Skin of body (tissue), 2 donors: ENCODE data around the gene ST3GAL4. TPM values are rescaled to one million over a fixed set of nuclear protein-coding genes. Genes with fewer than 3 reads are reported as not detected.
A peak's percentile ranks its signal among the peaks of the same experiment; 100 is the strongest.

ENCODE experiments used
- DNase-seq: peaks from one replicate; lab custom pipeline; 2025; lab: John Stamatoyannopoulos, UW
- total RNA-seq: library from RNA; depleted of rRNA; stranded (reverse); fragments of >200 nt; gene quantifications from one replicate; pipeline ENCODE4 v1.2.3, GENCODE V29; 2014

ST3GAL4 gene
- total RNA-seq, 1 donor from 2014 or later, result 34.3 TPM

DNA sequence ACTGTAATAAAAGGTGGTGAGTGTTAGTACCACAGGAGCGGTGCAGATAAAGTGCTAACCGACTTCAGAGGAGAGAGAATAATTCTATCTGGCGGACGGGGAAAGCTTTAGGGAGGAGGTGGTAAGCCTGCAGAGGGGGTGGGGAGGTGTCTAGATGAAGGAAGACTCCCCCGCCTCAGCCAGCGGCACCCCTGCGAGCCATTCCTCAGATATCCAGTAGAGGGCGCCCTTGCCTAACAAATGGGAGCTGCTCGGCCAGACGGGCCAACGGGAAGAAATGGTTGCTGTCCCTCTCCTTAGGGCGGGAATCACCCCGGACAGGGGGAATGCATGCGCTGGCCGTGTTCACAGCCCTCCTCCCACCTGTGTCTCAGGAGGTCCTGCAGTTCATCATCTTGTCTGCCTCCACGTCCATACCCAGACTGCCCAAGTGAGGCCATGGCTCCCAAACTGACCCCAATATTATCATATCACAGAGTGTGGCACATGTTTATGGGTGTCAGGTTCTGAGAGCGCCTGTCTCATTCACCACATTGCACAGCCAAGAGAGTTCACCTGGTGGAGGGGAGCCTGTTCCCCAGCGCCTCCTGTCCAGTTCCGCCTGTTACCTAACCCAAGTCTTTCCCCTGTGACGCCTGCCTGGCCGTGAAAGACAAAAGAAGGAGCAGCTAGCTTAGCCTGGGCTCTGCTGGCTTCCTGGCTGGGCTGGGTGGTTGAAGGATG lies 85.5 kb downstream of the ST3GAL4 start:
- DNase-seq, result peak; percentile 61

DNA sequence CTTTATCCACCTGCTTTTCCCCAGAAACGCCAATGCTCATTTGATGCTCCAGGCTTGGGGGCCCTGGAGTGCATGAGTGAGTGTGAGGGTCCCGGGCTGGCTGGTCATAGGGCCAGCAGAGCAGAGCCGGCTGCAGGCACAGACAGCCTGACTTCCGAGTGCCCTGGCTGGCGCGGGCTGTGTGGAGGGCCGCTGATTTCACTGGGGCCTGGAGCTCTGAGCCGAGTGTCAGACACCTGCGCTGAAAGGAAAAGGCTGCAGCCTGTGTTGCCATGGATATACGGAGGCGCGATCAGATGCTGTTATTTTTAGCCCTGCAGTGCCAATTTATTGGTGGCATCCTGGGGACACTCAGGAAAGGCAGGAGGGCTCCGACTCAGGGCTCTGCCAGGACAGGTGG lies 87.6 kb downstream of the ST3GAL4 start:
- DNase-seq, result no peak

DNA sequence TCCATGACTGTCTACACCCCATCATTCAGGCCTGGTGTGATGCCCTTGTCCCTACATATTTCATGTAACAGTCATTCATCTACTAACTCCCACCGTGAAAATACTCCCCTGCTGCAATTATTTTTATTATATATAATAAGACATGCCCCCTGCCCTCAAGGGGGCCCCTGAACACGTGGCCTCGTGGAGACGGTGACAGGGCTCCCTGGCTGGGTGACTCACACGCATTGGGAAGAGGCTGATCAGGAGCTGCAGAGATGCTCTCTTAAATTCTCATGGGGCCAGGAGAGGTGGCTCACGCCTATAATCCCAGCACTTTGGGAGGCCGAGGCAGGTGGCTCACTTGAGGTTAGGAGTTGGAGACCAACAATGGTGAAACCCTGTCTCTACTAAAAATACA lies 88.6 kb downstream of the ST3GAL4 start:
- DNase-seq, result no peak

GRCh38 chr11:126446581-126446980 lies 91.1 kb downstream of the ST3GAL4 start:
- no peak for DNase-seq

GRCh38 chr11:126450198-126450597 lies 94.7 kb downstream of the ST3GAL4 start:
- no peak for DNase-seq

DNA sequence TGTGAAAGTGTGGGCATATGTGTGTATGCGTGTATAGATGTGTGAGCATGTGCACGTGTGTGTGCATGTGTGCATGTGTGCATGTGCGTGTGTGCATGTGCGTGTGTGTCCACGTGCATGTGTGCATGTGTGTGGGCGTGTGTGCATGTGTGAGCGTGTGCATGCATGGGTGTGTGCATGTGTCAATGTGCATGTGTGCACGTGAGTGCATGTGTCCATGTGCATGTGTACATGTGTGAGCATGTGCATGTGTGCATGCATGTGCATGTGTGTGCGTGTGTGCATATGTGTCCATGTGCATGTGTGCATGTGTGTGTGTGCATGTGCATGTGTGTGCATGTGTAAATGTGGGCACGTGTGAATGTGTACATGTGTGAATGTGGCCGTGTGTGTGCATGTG lies 95.3 kb downstream of the ST3GAL4 start:
- DNase-seq, result no peak

- no peak for DNase-seq
Measured at GRCh38 chr11:126451211-126451802, 95.8 kb downstream of the ST3GAL4 start.

GRCh38 chr11:126452241-126453101 lies 97.0 kb downstream of the ST3GAL4 start:
- DNase-seq, result peak; percentile 35

DNA sequence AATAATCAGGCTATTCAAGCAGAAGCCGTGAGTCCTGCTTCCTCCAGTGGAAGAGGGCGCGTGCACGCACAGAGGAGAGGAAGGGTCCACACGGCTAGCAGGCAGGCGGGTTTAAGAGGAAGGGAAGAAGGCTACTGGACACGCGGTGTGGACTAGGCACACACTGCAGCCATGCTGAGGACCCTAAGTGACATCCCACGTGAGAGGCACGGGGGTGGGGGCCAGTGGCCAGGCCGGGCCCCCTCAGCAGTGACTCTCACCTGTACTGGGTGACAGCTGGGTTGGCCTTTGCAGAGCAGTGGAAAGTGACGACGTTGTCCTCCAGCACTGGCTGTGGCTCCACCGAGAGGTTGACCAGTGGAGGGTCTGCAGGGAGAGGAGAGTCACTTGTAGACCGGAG lies 100.6 kb downstream of the ST3GAL4 start:
- no peak for DNase-seq

DNA sequence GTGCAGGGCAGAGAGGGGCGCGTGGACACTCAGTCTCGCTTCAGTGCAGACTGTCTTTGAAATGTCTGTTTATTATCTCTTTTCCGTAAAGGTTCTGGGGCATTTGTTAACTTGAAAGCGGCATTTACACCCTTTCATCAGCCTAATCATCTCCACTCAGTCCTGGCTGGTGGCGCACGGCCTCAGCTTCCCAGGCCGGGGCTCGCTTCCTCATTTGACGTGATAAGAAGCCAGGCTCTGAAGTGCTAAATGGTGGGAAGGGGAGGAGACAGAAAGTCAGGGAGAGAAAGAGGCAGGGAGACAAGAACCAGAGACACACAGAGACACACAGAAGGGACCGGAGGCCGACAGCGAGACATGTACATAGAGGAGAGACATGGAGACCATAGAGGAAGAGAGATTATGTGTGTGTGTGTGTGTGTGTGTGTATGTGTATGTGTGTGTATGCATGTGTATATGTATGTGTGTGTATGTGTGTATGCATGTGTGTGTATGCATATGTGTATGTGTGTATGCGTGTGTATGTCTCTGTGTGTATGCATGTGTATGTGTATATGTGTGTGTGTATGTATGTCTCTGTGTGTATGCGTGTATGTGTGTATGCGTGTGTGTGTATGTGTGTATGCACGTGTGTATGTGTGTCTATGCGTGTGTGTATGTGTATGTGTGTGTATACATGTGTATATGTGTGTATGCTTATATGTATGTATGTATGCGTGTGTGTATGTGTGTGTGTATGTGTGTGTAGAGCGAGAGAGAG lies 101.5 kb downstream of the ST3GAL4 start:
- DNase-seq, result no peak

- DNase-seq, result no peak
Measured at GRCh38 chr11:126457817-126458216, 102.3 kb downstream of the ST3GAL4 start.

GRCh38 chr11:126459691-126460281 lies 104.3 kb downstream of the ST3GAL4 start:
- DNase-seq, result peak; percentile 95

DNA sequence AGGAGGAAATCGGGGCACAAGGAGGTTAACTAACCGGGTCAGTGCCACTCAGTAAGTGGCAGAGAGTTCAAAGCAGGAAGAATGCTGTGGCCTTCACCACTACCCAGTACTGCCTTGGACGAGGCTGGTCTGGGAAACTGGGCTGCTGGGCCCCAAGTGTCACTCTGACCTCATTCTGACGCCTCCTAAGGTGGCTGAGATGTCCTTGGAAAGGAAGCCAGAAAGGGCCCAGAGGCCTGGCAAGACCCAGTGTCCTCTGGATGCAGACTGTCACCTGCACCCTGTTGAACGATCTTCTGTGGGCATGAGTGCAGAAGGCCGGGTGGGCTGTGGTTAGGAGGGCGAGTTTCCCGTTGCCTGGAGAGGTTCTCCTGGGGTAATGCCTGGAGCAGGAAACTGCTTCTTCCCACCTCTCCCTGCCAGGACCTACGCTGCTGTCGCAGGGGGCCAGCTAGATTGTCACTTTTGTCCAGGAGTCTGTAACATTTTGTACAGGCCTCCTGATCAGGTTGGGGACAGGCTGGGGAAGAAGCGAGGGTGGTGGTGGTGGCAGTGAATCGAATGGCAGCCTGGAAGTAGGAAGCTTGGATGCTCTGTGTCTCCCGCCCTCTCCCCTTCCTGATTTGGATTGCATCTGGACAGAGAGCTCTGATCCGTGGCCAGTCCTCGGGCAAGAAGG lies 105.1 kb downstream of the ST3GAL4 start:
- no peak for DNase-seq

DNA sequence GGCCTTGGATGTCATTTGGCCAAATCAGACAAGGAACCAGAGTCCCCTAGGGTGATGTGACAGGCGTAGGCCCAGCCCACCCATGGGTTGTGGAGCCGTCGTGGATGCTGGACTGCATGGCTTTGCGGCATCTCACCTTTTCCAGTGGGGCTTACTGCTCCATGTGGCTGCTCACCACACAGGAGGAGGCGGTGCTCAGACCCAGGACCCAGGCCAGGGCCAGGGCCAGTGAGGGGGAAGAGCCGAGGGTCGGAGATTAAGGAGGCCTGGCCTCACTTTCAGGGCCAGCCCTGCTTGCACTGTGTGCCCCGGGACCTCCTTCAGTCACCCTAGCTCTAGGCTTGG lies 105.6 kb downstream of the ST3GAL4 start:
- DNase-seq, result no peak

- DNase-seq, result no peak
Measured at GRCh38 chr11:126461996-126462395, 106.5 kb downstream of the ST3GAL4 start.

- no peak for DNase-seq
Measured at GRCh38 chr11:126462422-126462821, 106.9 kb downstream of the ST3GAL4 start.
